ENCODE data around the gene GSDME. TPM values are rescaled to one million over a fixed set of nuclear protein-coding genes. Genes with fewer than 3 reads are reported as not detected.

GSDME gene
- total and polyA plus RNA-seq, 10 of the 15 experiments (the other 5 are each of a cell fraction or from before 2014, with no cell fraction given): 23.7 to 245 (median 128) TPM

GRCh38 chr7:24786306-24786705 lies 29.0 kb upstream of the GSDME start (continued):
- TF ChIP-seq NFYB (IDR thresholded peaks at IDR 0.05; ENCODE audit: insufficient read depth, low read depth, low read length) (no peak), IRF5 (IDR thresholded peaks at IDR 0.05; ENCODE audit: borderline replicate concordance) (no peak), DPF2 (IDR thresholded peaks at IDR 0.05) (no peak), ZNF622 (IDR thresholded peaks at IDR 0.05) (no peak), POU2F2 (IDR thresholded peaks at IDR 0.05; ENCODE audit: borderline replicate concordance, low read depth, low read length) (no peak), MTA3 (IDR thresholded peaks at IDR 0.05; ENCODE audit: borderline replicate concordance, low read length) (no peak)

- intact Hi-C loops (cut with micrococcal nuclease; ENCODE audit: unreplicated experiment) (no loop called here), in situ Hi-C loops (cut with MboI) (no loop called here)
- DNase-seq (ENCODE audit: low read depth, low spot score): no peak
- no TSS peak for BruUV-seq (replicated peaks)
- Histone ChIP-seq H3K27ac (ENCODE audit: control insufficient read depth, insufficient read depth) (no peak overlapping the region), H3K4me2 (ENCODE audit: control insufficient read depth, insufficient read depth) (no peak overlapping the region), H2AFZ (ENCODE audit: control insufficient read depth, low read depth, low read length) (no peak overlapping the region), H3K79me2 (ENCODE audit: control insufficient read depth, insufficient read depth, low read length) (no peaks in the 10 kb centered on the region), H3K36me3 (ENCODE audit: control insufficient read depth in 2 of 2, insufficient read depth in 2 of 2, low read length in 1 of 2) (no peaks in the 10 kb centered on the region), H3K4me3 (no peak overlapping the region), H3K9ac (ENCODE audit: control insufficient read depth, insufficient read depth, low read length) (no peak overlapping the region), H3K4me1 (ENCODE audit: control insufficient read depth, insufficient read depth, low read length) (peaks cover 8% of the 10 kb centered on the region), H4K20me1 (ENCODE audit: control insufficient read depth, insufficient read depth) (no peaks in the 10 kb centered on the region), H3K27me3 (replicated peaks in 1 of 2; ENCODE audit: control insufficient read depth in 2 of 2, insufficient read depth in 2 of 2, low read length in 1 of 2) (no peaks in the 10 kb centered on the region), H3K9me3 (replicated peaks; ENCODE audit: control insufficient read depth, insufficient read depth, low read length) (peaks cover 4% of the 10 kb centered on the region)
- no peak for ATAC-seq
- SMC1A ChIA-PET (ENCODE audit: uncharacterized antibody, unreplicated experiment): no interaction called here
- FAIRE-seq: no peak
- CTCF ChIA-PET: no interaction called here
- POLR2A ChIA-PET: no interaction called here
- RAD21 ChIA-PET (ENCODE audit: unreplicated experiment): no interaction called here
- 93% methylated on average over 4 of the region's 5 CpGs for WGBS (ENCODE audit: insufficient coverage, insufficient replicate concordance, low lambda C conversion rate, missing lambda C conversion rate)
- TF ChIP-seq SKIL (IDR thresholded peaks at IDR 0.05; ENCODE audit: low read depth, poor library complexity, severe bottlenecking) (no peak), JUND (IDR thresholded peaks at IDR 0.05; ENCODE audit: low read depth, low read length) (no peak), ATF3 (IDR thresholded peaks at IDR 0.05; ENCODE audit: borderline replicate concordance, extremely low read depth, low read depth, low read length) (no peak), E4F1 (IDR thresholded peaks at IDR 0.05; ENCODE audit: borderline replicate concordance, partially characterized antibody) (no peak), RELB (IDR thresholded peaks at IDR 0.05; ENCODE audit: low read depth) (no peak), PAX8 (IDR thresholded peaks at IDR 0.05) (no peak), MEF2B (IDR thresholded peaks at IDR 0.05; ENCODE audit: partially characterized antibody, poor library complexity, severe bottlenecking) (no peak), ATF7 (IDR thresholded peaks at IDR 0.05; ENCODE audit: low read depth) (no peak), SREBF1 (IDR thresholded peaks at IDR 0.05; ENCODE audit: low read length) (no peak), BHLHE40 (IDR thresholded peaks at IDR 0.05; ENCODE audit: borderline replicate concordance in 1 of 2, low read depth in 2 of 2, low read length in 1 of 2) (no peak)
Measured at GRCh38 chr7:24784277-24784676, 27.0 kb upstream of the GSDME start.
